ACC112 (cell line): ENCODE data around the gene TIMM10B.
"Not testable (repeated sequence)": the region's sequence is repeated elsewhere in the genome, so short reads cannot be mapped to it uniquely, and the experiment has no call there.

Experiments used
- H2AFZ ChIP-seq: fragments of 200-600 bp; sonication (generic); one replicate; pipeline ENCODE4 v1.6.0; 2017; ENCODE audit warnings: antibody characterized with exemption, low read length; ENCODE audit not compliant: unreplicated experiment
- H3K27ac ChIP-seq: fragments of 200-600 bp; sonication (generic); 2 replicates; pipeline ENCODE4 v1.5.1; 2014; ENCODE audit warnings: low read depth, mild to moderate bottlenecking, antibody characterized with exemption, low read length, moderate library complexity
- H3K27me3 ChIP-seq: fragments of 200-600 bp; sonication (generic); 2 replicates; pipeline ENCODE4 v1.6.1; 2014; ENCODE audit warnings: mild to moderate bottlenecking, antibody characterized with exemption, low read length, moderate library complexity, mixed read lengths; ENCODE audit not compliant: insufficient read depth
- H3K36me3 ChIP-seq: fragments of 200-600 bp; sonication (generic); 2 replicates; pipeline ENCODE4 v1.6.1; 2016; ENCODE audit warnings: mild to moderate bottlenecking, antibody characterized with exemption, low read length, moderate library complexity, mixed read lengths; ENCODE audit not compliant: insufficient read depth
- H3K4me1 ChIP-seq: fragments of 200-600 bp; sonication (generic); one replicate; pipeline ENCODE4 v1.6.1; 2016; ENCODE audit warnings: low read length, mixed read lengths; ENCODE audit not compliant: insufficient read depth, unreplicated experiment, control insufficient read depth
- H3K4me3 ChIP-seq: fragments of 200-600 bp; sonication (generic); 2 replicates; pipeline ENCODE4 v1.5.1; 2014; ENCODE audit warnings: mild to moderate bottlenecking, low read depth, low read length
- H3K79me2 ChIP-seq: fragments of 200-600 bp; sonication (generic); one replicate; pipeline ENCODE4 v1.6.0; 2016; ENCODE audit warnings: low read length; ENCODE audit not compliant: control insufficient read depth, unreplicated experiment, insufficient read depth

The TIMM10B gene

GRCh38 chr11:6505577-6506240 is 24.4 kb downstream of the TIMM10B start:
- no peak overlapping the region for H2AFZ ChIP-seq
- H3K4me3 ChIP-seq, result no peak overlapping the region
- no peaks in the 10 kb centered on the region for H3K27me3 ChIP-seq
- H3K36me3 ChIP-seq, result peaks cover 8% of the 10 kb centered on the region; the same call in 1 of the 2 replicates
- H3K4me1 ChIP-seq, result peaks cover 4% of the 10 kb centered on the region
- no peaks in the 10 kb centered on the region for H3K79me2 ChIP-seq
- peak overlapping the region; percentile 15; the same call in 1 of the 2 replicates for H3K27ac ChIP-seq

GRCh38 chr11:6516865-6517264 is 35.6 kb downstream of the TIMM10B start:
- no peaks in the 10 kb centered on the region for H3K79me2 ChIP-seq
- no peak overlapping the region for H3K27ac ChIP-seq
- no peaks in the 10 kb centered on the region for H3K27me3 ChIP-seq
- no peaks in the 10 kb centered on the region for H3K4me1 ChIP-seq
- peaks cover 19% of the 10 kb centered on the region; the same call in 1 of the 2 replicates for H3K36me3 ChIP-seq
- no peak overlapping the region for H2AFZ ChIP-seq
- H3K4me3 ChIP-seq, result no peak overlapping the region

GRCh38 chr11:6520265-6520664 is 39.0 kb downstream of the TIMM10B start:
- Histone ChIP-seq H2AFZ (no peak overlapping the region), H3K36me3 (peaks cover 11% of the 10 kb centered on the region; the same call in 1 of the 2 replicates), H3K79me2 (no peaks in the 10 kb centered on the region), H3K27ac (no peak overlapping the region), H3K27me3 (no peaks in the 10 kb centered on the region), H3K4me3 (no peak overlapping the region), H3K4me1 (peaks cover 10% of the 10 kb centered on the region)

- Histone ChIP-seq H3K36me3 (peaks cover 11% of the 10 kb centered on the region; the same call in 1 of the 2 replicates), H3K4me1 (peaks cover 10% of the 10 kb centered on the region)
- not testable (repeated sequence) for H3K4me3 ChIP-seq, H2AFZ ChIP-seq, H3K27me3 ChIP-seq, H3K27ac ChIP-seq, H3K79me2 ChIP-seq
Observed at GRCh38 chr11:6521946-6522345, 40.6 kb downstream of the TIMM10B start.

- no peak overlapping the region for H2AFZ ChIP-seq
- H3K4me1 ChIP-seq, result peaks cover 10% of the 10 kb centered on the region
- H3K27me3 ChIP-seq, result no peaks in the 10 kb centered on the region
- H3K4me3 ChIP-seq, result no peak overlapping the region
- no peaks in the 10 kb centered on the region for H3K79me2 ChIP-seq
- 0 out of 2 replicates have a peak overlapping the region, but pooled peaks have one; percentile 32 for H3K27ac ChIP-seq
- H3K36me3 ChIP-seq, result peaks cover 9% of the 10 kb centered on the region; the same call in 1 of the 2 replicates
Observed at GRCh38 chr11:6523253-6523652, 42.0 kb downstream of the TIMM10B start.

- Histone ChIP-seq H3K4me3 (no peak overlapping the region), H2AFZ (no peak overlapping the region), H3K27ac (no peak overlapping the region), H3K36me3 (0 out of 2 replicates have a peak, but pooled peaks cover 3% of the 10 kb centered on the region), H3K79me2 (no peaks in the 10 kb centered on the region), H3K4me1 (peaks cover 10% of the 10 kb centered on the region), H3K27me3 (no peaks in the 10 kb centered on the region)
Observed at GRCh38 chr11:6526411-6527135, 45.3 kb downstream of the TIMM10B start.

- no peak overlapping the region for H3K27ac ChIP-seq
- no peak overlapping the region for H3K4me3 ChIP-seq
- no peaks in the 10 kb centered on the region for H3K4me1 ChIP-seq
- H3K36me3 ChIP-seq, result 0 out of 2 replicates have a peak, but pooled peaks cover 2% of the 10 kb centered on the region
- H3K27me3 ChIP-seq, result no peaks in the 10 kb centered on the region
- H2AFZ ChIP-seq, result no peak overlapping the region
- no peaks in the 10 kb centered on the region for H3K79me2 ChIP-seq
Observed at GRCh38 chr11:6529266-6529665, 48.0 kb downstream of the TIMM10B start.

GRCh38 chr11:6530848-6531247 is 49.5 kb downstream of the TIMM10B start:
- no peaks in the 10 kb centered on the region for H3K79me2 ChIP-seq
- no peak overlapping the region for H3K4me3 ChIP-seq
- no peak overlapping the region for H3K27ac ChIP-seq
- H2AFZ ChIP-seq, result no peak overlapping the region
- no peaks in the 10 kb centered on the region for H3K4me1 ChIP-seq
- H3K27me3 ChIP-seq, result no peaks in the 10 kb centered on the region
- peaks cover 3% of the 10 kb centered on the region; the same call in 1 of the 2 replicates for H3K36me3 ChIP-seq

- H3K79me2 ChIP-seq, result no peaks in the 10 kb centered on the region
- H2AFZ ChIP-seq, result no peak overlapping the region
- no peaks in the 10 kb centered on the region for H3K4me1 ChIP-seq
- peaks cover 3% of the 10 kb centered on the region; the same call in 1 of the 2 replicates for H3K36me3 ChIP-seq
- no peak overlapping the region for H3K4me3 ChIP-seq
- no peak overlapping the region for H3K27ac ChIP-seq
- H3K27me3 ChIP-seq, result no peaks in the 10 kb centered on the region
Observed at GRCh38 chr11:6531267-6531752, 50.0 kb downstream of the TIMM10B start.
